Stimulated activated CD4-positive, alpha-beta T cell treated with anti-CD3 and anti-CD28 coated beads, Interleukin-2, amount 100 ng/mL, for 48 hours (primary cell): ENCODE data around the gene KCNQ2.

Source experiments
- DNase-seq, 2 donors: peaks; one replicate each; pipeline ENCODE4 v3.0.0-alpha.2; 2020

The KCNQ2 gene

DNA sequence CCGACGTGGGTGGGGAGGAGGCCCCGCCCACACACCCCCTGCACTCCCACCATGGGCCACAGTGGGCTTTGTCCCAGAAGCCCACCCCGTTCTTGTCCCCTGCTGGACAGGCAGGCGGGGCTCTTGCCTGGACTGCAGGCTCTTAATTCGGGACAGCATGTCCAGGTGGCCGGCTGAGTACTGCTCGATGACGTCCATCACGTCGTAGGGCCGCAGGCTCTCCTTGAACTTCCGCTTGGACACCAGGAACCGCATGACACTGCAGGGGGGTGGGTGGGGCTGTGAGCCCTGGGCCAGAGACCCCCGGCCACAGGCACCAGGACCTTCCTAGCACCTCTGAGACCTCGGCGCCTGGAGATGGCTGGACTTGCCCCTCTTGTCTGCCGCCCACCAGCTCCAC, 59.1 kb downstream of the KCNQ2 start:
- no peak for DNase-seq

DNA sequence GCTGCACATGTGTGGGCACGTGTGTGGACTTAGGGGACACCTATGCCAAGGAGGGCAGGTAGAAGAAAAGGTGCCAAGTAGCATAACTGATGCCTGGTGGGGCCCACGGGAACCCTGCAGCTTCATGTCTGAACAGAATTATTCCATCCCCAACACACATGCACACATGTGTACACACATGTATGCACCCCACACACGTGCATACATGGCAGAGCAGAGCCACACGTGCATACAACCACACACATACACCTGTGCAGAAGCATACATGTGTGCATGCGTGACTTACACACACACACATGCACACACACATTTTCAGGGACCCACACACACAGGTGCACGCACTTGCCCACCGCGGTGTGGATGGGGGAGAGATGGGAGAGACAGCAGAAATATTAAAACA, 59.6 kb downstream of the KCNQ2 start:
- DNase-seq: no peak

- DNase-seq: no peak
Observed at GRCh38 chr20:63411898-63412631, 60.4 kb downstream of the KCNQ2 start.

GRCh38 chr20:63411151-63411897, 61.1 kb downstream of the KCNQ2 start:
- no peak for DNase-seq

DNA sequence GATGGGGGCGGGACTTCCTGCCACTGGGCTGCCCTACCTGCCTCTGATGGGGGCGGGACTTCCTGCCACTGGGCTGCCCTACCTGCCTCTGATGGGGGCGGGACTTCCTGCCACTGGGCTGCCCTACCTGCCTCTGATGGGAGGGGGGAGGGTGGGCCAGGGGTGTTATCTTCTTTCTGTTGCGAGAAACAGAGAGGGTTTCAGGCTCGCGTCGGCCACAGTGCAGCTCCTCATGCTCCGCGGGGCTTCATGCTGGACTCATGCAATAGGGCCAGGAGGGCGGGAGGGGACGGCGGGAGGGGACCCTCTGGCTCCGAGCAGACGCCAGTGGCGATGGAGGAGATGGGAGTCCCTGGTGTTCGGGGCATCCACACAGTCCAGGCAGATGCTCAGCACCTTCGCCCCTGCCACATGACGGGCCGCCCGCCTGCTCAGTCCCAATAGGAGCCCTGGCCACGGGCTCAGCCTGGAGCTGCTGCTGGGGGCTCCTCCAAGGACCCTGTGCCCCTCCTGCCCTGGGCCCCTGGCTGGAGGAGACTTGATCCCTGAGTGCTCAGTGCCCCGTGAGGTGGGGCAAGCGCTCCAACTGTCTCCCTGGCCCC, 62.5 kb downstream of the KCNQ2 start:
- DNase-seq: no peak

- DNase-seq: no peak
Observed at GRCh38 chr20:63409066-63409833, 63.2 kb downstream of the KCNQ2 start.

DNA sequence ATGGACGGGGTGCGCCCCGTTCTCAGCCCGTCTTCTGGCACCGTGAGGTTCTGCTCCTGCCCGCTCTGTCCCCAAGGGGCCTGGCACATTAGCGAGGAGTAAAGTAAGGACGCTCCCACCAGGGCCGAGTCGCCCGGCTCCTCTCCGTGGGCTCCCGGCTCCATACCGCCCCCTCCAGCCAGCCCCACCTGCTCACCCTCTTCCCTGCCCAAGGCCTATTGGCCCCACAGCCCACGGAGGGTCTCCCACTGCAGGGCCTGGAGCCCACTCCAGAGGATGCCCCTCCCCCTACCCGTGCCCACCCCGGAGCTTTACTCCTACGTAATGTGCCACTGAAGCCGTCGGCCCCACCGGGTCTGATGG, 63.8 kb downstream of the KCNQ2 start:
- DNase-seq: no peak

GRCh38 chr20:63407928-63408683, 64.3 kb downstream of the KCNQ2 start:
- DNase-seq: no peak

DNA sequence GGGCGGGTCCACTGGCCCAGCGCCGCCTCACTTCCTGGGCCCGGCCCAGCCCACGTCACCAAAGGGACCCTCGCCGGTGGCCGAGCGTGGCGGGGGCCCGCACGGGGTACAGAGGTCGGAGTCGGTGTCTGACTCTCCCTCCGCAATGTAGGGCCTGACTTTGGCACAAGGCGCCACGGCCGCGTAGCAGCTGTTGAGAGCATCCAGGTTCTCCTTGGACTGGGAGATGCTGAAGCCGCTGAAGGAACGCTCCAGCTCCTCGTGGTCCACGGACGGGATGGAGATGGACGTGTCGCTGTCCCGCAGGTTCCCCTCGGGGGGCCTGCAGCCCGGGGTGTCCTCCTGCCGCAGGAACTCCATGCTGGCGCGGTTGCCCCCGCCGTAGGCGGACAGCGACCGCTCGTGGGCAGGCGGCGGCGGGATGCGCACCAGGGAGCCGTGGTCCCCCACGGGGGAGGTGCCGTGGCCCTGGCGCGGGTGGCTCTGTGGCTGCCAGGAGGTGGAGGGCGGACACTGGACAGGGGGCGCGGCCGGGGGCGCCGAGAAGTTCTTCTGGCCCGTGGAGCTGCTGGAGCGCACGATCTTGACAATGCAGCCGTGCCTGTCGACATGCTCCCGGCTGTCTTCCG, 65.7 kb downstream of the KCNQ2 start:
- no peak for DNase-seq

DNA sequence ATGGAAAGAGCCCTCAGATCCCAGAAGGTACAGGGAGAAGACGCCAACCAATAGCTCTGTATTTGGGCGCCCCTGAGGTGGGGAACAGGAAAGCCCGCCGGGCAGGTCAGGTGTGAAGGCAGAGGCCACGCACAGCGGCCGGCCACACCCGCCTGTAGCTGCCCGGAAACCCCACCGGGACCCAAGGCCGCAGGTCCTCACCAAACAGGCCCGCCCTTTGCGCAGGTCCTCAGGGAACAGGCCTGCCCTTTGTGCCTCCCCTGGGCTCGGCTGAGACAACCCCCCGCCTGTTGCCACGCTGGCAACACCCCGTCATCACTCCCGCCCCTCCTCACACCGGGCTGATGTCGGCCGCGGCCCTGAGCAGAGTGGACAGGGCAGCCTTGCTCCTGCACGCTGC, 66.4 kb downstream of the KCNQ2 start:
- no peak for DNase-seq

- DNase-seq: no peak
Observed at GRCh38 chr20:63405102-63405730, 67.2 kb downstream of the KCNQ2 start.

DNA sequence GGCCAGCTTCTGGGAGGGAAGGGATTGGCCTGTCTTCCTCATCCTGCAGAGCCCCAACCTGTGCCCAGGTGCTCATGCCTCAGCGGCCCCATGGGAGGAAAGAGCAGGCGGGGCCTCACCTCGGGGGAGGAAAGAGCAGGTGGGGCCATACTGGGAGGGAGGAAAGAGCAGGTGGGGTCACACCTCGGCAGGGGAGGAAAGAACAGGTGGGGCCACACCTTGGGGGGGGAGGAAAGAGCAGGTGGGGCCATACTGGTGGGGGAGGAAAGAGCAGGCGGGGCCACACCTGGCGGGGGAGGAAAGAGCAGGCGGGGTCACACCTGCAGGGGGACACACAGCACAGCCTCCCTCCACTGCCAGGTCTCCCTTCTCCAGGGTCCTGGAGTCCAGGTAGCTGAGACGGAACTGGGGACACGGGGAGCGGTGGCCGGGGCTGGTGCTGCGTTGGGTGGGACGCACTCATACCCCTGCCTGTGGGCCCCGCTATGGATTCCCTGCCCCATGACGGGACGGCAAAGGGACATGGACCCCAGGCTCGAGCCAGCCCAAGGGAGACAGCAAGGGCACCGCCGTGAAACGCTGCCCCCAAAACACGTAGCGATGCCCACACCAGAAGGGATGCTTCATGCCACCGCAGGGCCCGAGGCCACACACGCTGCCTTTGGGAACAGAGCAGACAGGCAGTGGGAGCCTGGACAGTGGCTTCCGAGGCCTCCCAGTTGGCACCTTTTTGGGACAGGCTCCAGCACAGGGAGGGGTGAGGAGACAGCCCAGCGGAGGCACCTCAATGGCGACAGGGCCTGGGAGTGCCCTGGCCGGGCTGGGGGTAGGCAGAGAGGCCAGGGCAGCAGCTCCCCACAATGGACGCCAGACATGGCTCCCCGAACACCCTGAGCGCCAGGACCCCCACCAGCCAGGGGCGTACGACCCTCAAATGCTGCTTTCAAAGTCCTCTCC, 68.0 kb downstream of the KCNQ2 start:
- no peak for DNase-seq

GRCh38 chr20:63403403-63404105, 68.9 kb downstream of the KCNQ2 start:
- DNase-seq: no peak

DNA sequence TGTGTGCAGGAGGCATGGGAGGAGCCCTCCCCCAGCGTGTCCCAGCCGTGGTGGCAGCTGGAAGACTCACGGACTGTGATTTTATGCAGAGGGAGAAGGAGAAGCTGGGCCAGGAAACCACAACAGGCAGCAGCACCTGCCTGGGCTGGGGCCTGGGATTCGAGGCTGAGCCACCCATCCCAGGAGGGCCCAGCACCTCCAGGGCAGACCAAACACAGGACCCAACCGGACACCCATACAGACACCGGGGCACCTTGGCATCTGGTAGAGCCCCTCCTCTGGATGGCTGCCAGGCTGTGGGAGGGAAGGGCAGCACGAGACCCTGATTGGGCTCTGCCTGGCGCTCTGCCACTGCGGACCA, 69.6 kb downstream of the KCNQ2 start:
- DNase-seq: no peak

DNA sequence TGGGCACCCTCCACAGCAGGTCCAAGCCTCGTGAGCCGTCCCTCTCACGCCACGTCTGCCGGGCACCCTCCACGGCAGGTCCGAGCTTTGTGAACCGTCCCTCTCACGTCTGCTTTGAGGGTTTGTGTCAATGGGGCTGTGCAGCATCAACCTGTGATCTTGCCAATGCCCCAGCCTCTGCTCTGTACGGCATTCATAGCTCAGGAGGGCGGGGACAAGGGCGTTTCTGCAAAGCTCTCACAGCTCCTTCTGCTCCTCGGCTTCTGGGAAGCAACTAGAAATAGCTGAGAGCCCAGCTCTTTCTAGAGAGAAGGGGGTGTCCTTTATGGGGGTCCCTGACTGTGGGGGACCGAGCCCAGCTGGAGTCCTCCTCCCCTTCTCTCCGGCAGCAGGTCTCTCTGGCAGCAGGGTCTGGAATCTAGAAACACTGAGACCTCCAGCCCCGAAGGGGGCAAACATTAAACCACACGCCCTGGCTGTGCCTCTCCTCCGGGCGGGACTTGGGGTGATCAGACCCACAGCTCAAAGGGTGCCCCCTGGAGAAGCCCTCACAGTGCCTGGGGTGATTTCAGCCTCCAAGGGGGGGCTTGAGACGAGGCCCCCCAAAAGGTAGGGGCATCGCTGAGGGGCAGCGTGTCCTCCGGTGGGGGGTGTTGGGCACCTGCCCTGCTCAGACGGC, 70.1 kb downstream of the KCNQ2 start:
- DNase-seq: no peak

- DNase-seq: no peak
Observed at GRCh38 chr20:63401384-63402110, 70.9 kb downstream of the KCNQ2 start.

DNA sequence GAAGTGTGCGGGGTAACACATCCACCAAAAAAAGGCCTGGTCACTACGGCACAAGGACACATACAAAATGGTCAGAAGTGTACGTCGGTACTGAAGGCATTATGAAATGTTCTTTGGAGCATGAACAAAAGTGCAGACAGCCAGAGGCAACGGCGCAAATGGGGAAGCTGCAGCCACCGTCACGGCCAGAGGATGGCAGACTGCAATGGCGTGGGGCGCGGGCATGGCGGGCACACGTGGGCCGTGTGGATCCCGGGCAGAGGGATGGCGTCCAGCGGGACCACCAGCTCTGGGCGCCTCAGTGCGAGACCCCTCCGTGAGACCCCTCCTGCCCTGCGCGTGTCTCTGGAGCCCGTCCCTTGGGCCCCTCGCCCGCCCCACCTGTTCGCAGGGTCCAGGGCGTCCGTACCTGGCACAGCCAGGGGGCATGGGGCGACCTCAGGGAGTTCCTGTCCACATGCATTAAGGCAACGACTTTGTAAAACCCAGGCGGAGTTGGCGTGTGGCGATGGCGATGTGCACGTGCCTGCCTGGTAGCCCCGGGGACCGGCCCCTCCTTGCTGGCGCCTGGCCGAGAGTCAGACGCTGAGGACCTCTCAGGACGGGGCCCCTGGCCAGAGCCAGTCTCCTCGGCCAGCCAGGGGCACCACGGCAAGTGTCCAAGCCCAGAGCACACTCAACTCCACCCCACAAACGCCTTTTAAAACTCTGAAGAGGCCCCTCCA, 71.8 kb downstream of the KCNQ2 start:
- no peak for DNase-seq
